GM23338 (cell line): ENCODE measurements around the gene STOM. TPM values are rescaled to one million over a fixed set of nuclear protein-coding genes. Genes with fewer than 3 reads are reported as not detected.

Experiments used
- ATAC-seq: fragments of 200-7000 bp; cut with Tn5 transposase; 3 replicates; pipeline ENCODE4 v1.9.1; 2020
- DNase-seq: peaks from one replicate; pipeline ENCODE4 v3.0.0-alpha.2; 2015; ENCODE audit warnings: low spot score
- H2AFZ ChIP-seq: fragments of 200-600 bp; sonication (generic); 2 replicates; pipeline ENCODE4 v1.8.0; 2016; ENCODE audit warnings: antibody characterized with exemption, mild to moderate bottlenecking, moderate library complexity
- H3F3A ChIP-seq: fragments of 200-600 bp; sonication (generic); replicated peaks from 2 replicates; pipeline ENCODE4 v1.8.0; 2017; ENCODE audit warnings: antibody characterized with exemption, mixed run types, low read depth
- H3K27ac ChIP-seq: fragments of 200-600 bp; sonication (generic); 2 replicates; pipeline ENCODE4 v1.6.1; 2016; ENCODE audit warnings: low read depth
- H3K27me3 ChIP-seq: fragments of 200-600 bp; sonication (generic); 2 replicates; pipeline ENCODE4 v1.8.0; 2016; ENCODE audit warnings: mild to moderate bottlenecking, mixed run types, moderate library complexity; ENCODE audit not compliant: insufficient read depth
- H3K36me3 ChIP-seq: fragments of 200-600 bp; sonication (generic); 2 replicates; pipeline ENCODE4 v1.8.0; 2016; ENCODE audit warnings: mild to moderate bottlenecking; ENCODE audit not compliant: insufficient read depth
- H3K4me1 ChIP-seq: fragments of 200-600 bp; sonication (generic); 2 replicates; pipeline ENCODE4 v1.8.0; 2016; ENCODE audit warnings: mild to moderate bottlenecking, moderate library complexity; ENCODE audit not compliant: insufficient read depth
- H3K4me2 ChIP-seq: fragments of 200-600 bp; sonication (generic); 2 replicates; pipeline ENCODE4 v1.7.1; 2017; ENCODE audit warnings: mixed run types
- H3K4me3 ChIP-seq: fragments of 200-600 bp; sonication (generic); 2 replicates; pipeline ENCODE4 v1.6.1; 2016; ENCODE audit warnings: mixed run types
- H3K79me2 ChIP-seq: fragments of 200-600 bp; sonication (generic); replicated peaks from 2 replicates; pipeline ENCODE4 v1.8.0; 2017; ENCODE audit warnings: mild to moderate bottlenecking; ENCODE audit not compliant: insufficient read depth
- H3K9me2 ChIP-seq: fragments of 200-600 bp; sonication (generic); 2 replicates; pipeline ENCODE4 v1.8.0; 2017; ENCODE audit not compliant: insufficient read depth
- H4K20me1 ChIP-seq: fragments of 200-600 bp; sonication (generic); replicated peaks from 2 replicates; pipeline ENCODE4 v1.8.0; 2017; ENCODE audit warnings: mild to moderate bottlenecking; ENCODE audit not compliant: insufficient read depth
- H3K27ac Mint-ChIP-seq: 2 replicates; pipeline ENCODE4 v1.8.0; 2020; ENCODE audit warnings: inconsistent platforms, mild to moderate bottlenecking, moderate library complexity, mixed read lengths
- H3K27me3 Mint-ChIP-seq: 3 replicates; pipeline ENCODE4 v1.8.0; 2022; ENCODE audit warnings: low read depth, mild to moderate bottlenecking, moderate library complexity, mixed read lengths, inconsistent platforms; ENCODE audit not compliant: insufficient read depth, poor library complexity
- H3K36me3 Mint-ChIP-seq: 3 replicates; pipeline ENCODE4 v1.8.0; 2021; ENCODE audit warnings: low read depth, mild to moderate bottlenecking, inconsistent platforms, moderate library complexity, mixed read lengths
- H3K4me1 Mint-ChIP-seq: 3 replicates; pipeline ENCODE4 v1.8.0; 2020; ENCODE audit warnings: mild to moderate bottlenecking, inconsistent platforms, mixed read lengths
- H3K4me3 Mint-ChIP-seq: 3 replicates; pipeline ENCODE4 v1.8.0; 2021; ENCODE audit warnings: moderate library complexity, mild to moderate bottlenecking, inconsistent platforms, mixed read lengths
- H3K9me3 Mint-ChIP-seq: 3 replicates; pipeline ENCODE4 v1.8.0; 2020; ENCODE audit warnings: moderate library complexity, mild to moderate bottlenecking, inconsistent platforms, mixed read lengths
- EZH2phosphoT487 ChIP-seq: fragments of 200-600 bp; sonication (generic); IDR thresholded peaks from one replicate; pipeline ENCODE4 v1.8.1; 2018; ENCODE audit warnings: antibody characterized with exemption; ENCODE audit not compliant: unreplicated experiment
- JUNB ChIP-seq: IDR thresholded peaks from one replicate; pipeline ENCODE4 v1.6.1; 2016; ENCODE audit warnings: antibody characterized with exemption; ENCODE audit not compliant: unreplicated experiment
- NANOG ChIP-seq: IDR thresholded peaks from 2 replicates; pipeline ENCODE4 v1.6.1; 2016; ENCODE audit warnings: antibody characterized with exemption, borderline replicate concordance
- POLR2AphosphoS5 ChIP-seq: IDR thresholded peaks from 2 replicates; pipeline ENCODE4 v1.6.1; 2016; ENCODE audit warnings: antibody characterized with exemption, low read depth
- STAT1 ChIP-seq: IDR thresholded peaks from one replicate; pipeline ENCODE4 v1.6.1; 2016; ENCODE audit warnings: antibody characterized with exemption; ENCODE audit not compliant: unreplicated experiment
- polyA plus RNA-seq: library from polyadenylated mRNA; unstranded; fragments of >200 nt; fragmentation: Nextera tagmentation; extraction: Ambion mirVana; gene quantifications from 2 replicates; pipeline ENCODE4 v1.2.1, GENCODE V29; 2016
- total RNA-seq: library from RNA; depleted of rRNA; stranded (reverse); fragments of >200 nt; shearing (Covaris generic); gene quantifications from 2 replicates; pipeline ENCODE4 v1.2.3, GENCODE V29; 2014
- TF ChIP-seq, protein P1 (sequence below): fragments of 250-450 bp; sonication (Bioruptor Pico); IDR thresholded peaks from 2 replicates; pipeline ENCODE4 v1.5.0; 2020; ENCODE audit warnings: mild to moderate bottlenecking, moderate library complexity
- TF ChIP-seq, protein P2 (sequence below): IDR thresholded peaks from one replicate; pipeline ENCODE4 v1.6.1; 2018; ENCODE audit warnings: antibody characterized with exemption; ENCODE audit not compliant: unreplicated experiment

Gene STOM
- total and polyA plus RNA-seq, 2 experiments from 2014 or later: 29.4 to 51.1 TPM

DNA sequence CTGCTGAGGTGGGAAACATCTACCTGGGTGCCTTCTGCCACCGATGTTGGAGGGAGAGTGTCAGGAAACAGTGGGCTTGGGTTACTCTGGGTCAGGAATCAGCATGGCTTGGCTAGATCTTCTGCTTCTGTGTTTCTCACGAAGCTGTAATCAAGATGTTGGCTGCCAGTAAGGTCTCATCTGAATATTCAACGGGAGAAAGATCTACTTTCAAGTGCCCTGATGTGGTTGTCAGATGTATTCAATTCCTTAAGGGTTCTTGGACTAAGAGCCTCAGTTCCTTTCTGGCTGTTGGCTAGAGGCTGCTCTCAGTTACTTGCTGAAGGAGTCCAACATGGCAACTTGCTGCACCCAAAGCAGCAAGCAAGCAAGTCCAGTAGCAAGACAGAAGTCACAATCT lies 41.9 kb upstream of the STOM start:
- Mint-ChIP-seq H3K9me3 (no peaks in the 10 kb centered on the region), H3K4me3 (no peak overlapping the region), H3K27me3 (peaks cover 2% of the 10 kb centered on the region), H3K36me3 (no peaks in the 10 kb centered on the region), H3K27ac (no peak overlapping the region), H3K4me1 (peaks cover 7% of the 10 kb centered on the region)
- ATAC-seq (no peak), DNase-seq (no peak)
- peaks cover 5% of the 10 kb centered on the region; the same call in 1 of the 2 replicates for H3K4me1 ChIP-seq
- H3K27ac ChIP-seq: no peak overlapping the region
- H3K4me2 ChIP-seq: no peak overlapping the region
- H3K4me3 ChIP-seq: no peak overlapping the region
- H3K27me3 ChIP-seq: no peaks in the 10 kb centered on the region
- no peaks in the 10 kb centered on the region for H4K20me1 ChIP-seq
- H3K79me2 ChIP-seq: no peaks in the 10 kb centered on the region
- no peaks in the 10 kb centered on the region for H3F3A ChIP-seq
- H3K36me3 ChIP-seq: no peaks in the 10 kb centered on the region
- TF ChIP-seq STAT1 (no peak), JUNB (no peak), POLR2AphosphoS5 (no peak), EZH2phosphoT487 (no peak), NANOG (no peak)
- TF ChIP-seq, protein P1, sequence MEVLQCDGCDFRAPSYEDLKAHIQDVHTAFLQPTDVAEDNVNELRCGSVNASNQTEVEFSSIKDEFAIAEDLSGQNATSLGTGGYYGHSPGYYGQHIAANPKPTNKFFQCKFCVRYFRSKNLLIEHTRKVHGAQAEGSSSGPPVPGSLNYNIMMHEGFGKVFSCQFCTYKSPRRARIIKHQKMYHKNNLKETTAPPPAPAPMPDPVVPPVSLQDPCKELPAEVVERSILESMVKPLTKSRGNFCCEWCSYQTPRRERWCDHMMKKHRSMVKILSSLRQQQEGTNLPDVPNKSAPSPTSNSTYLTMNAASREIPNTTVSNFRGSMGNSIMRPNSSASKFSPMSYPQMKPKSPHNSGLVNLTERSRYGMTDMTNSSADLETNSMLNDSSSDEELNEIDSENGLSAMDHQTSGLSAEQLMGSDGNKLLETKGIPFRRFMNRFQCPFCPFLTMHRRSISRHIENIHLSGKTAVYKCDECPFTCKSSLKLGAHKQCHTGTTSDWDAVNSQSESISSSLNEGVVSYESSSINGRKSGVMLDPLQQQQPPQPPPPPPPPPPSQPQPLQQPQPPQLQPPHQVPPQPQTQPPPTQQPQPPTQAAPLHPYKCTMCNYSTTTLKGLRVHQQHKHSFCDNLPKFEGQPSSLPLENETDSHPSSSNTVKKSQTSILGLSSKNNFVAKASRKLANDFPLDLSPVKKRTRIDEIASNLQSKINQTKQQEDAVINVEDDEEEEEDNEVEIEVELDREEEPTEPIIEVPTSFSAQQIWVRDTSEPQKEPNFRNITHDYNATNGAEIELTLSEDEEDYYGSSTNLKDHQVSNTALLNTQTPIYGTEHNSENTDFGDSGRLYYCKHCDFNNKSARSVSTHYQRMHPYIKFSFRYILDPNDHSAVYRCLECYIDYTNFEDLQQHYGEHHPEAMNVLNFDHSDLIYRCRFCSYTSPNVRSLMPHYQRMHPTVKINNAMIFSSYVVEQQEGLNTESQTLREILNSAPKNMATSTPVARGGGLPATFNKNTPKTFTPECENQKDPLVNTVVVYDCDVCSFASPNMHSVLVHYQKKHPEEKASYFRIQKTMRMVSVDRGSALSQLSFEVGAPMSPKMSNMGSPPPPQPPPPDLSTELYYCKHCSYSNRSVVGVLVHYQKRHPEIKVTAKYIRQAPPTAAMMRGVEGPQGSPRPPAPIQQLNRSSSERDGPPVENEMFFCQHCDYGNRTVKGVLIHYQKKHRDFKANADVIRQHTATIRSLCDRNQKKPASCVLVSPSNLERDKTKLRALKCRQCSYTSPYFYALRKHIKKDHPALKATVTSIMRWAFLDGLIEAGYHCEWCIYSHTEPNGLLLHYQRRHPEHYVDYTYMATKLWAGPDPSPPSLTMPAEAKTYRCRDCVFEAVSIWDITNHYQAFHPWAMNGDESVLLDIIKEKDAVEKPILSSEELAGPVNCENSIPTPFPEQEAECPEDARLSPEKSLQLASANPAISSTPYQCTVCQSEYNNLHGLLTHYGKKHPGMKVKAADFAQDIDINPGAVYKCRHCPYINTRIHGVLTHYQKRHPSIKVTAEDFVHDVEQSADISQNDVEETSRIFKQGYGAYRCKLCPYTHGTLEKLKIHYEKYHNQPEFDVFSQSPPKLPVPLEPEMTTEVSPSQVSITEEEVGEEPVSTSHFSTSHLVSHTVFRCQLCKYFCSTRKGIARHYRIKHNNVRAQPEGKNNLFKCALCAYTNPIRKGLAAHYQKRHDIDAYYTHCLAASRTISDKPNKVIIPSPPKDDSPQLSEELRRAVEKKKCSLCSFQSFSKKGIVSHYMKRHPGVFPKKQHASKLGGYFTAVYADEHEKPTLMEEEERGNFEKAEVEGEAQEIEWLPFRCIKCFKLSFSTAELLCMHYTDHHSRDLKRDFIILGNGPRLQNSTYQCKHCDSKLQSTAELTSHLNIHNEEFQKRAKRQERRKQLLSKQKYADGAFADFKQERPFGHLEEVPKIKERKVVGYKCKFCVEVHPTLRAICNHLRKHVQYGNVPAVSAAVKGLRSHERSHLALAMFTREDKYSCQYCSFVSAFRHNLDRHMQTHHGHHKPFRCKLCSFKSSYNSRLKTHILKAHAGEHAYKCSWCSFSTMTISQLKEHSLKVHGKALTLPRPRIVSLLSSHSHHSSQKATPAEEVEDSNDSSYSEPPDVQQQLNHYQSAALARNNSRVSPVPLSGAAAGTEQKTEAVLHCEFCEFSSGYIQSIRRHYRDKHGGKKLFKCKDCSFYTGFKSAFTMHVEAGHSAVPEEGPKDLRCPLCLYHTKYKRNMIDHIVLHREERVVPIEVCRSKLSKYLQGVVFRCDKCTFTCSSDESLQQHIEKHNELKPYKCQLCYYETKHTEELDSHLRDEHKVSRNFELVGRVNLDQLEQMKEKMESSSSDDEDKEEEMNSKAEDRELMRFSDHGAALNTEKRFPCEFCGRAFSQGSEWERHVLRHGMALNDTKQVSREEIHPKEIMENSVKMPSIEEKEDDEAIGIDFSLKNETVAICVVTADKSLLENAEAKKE (CRISPR knock-in tag): no peak
- TF ChIP-seq, protein P2, sequence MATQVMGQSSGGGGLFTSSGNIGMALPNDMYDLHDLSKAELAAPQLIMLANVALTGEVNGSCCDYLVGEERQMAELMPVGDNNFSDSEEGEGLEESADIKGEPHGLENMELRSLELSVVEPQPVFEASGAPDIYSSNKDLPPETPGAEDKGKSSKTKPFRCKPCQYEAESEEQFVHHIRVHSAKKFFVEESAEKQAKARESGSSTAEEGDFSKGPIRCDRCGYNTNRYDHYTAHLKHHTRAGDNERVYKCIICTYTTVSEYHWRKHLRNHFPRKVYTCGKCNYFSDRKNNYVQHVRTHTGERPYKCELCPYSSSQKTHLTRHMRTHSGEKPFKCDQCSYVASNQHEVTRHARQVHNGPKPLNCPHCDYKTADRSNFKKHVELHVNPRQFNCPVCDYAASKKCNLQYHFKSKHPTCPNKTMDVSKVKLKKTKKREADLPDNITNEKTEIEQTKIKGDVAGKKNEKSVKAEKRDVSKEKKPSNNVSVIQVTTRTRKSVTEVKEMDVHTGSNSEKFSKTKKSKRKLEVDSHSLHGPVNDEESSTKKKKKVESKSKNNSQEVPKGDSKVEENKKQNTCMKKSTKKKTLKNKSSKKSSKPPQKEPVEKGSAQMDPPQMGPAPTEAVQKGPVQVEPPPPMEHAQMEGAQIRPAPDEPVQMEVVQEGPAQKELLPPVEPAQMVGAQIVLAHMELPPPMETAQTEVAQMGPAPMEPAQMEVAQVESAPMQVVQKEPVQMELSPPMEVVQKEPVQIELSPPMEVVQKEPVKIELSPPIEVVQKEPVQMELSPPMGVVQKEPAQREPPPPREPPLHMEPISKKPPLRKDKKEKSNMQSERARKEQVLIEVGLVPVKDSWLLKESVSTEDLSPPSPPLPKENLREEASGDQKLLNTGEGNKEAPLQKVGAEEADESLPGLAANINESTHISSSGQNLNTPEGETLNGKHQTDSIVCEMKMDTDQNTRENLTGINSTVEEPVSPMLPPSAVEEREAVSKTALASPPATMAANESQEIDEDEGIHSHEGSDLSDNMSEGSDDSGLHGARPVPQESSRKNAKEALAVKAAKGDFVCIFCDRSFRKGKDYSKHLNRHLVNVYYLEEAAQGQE: no peak
- H2AFZ ChIP-seq: no peak overlapping the region
- H3K9me2 ChIP-seq: no peaks in the 10 kb centered on the region
